Measurements from ENCODE around the gene CAD.

DNA sequence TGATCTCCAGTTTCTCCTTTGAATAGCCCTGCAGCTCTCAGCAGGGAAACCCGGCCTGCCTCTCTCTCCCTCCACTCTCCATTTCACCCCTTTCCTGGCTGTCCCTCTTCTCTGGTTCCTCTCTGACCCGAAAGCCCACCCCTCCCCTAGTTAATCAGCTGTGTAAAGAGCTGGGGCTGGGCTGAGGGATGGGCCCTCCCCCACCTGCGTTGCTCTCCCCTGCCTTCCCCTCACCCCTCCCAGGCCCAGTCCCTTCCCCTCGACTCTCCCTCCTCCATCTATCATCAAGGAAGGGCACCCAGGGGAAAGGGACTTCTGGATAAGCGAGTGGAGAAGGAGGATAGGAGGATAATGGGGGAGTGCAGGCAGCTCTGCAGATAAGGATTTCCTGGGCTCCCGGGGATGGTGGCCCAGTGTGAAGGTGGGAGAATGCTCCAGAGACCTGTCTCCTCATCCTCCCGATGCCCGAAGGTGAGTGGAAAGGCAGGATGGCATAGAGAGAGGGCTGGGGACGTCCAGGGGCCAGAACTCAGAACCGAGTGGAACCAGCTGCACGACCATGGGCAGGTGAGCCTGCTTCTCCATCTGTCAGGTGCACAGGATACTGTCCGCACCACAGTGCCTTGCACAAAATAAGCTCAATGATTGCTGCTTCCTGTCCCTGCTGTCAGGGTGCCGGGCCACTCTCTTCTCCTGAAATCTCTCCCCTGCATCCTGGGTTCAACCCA lies 33.6 kb downstream of the CAD start:
- no peak for TF ChIP-seq EZH2phosphoT487 (IDR thresholded peaks at IDR 0.05; ENCODE audit: borderline replicate concordance, low read depth, low read length)
- TF ChIP-seq, protein P1, sequence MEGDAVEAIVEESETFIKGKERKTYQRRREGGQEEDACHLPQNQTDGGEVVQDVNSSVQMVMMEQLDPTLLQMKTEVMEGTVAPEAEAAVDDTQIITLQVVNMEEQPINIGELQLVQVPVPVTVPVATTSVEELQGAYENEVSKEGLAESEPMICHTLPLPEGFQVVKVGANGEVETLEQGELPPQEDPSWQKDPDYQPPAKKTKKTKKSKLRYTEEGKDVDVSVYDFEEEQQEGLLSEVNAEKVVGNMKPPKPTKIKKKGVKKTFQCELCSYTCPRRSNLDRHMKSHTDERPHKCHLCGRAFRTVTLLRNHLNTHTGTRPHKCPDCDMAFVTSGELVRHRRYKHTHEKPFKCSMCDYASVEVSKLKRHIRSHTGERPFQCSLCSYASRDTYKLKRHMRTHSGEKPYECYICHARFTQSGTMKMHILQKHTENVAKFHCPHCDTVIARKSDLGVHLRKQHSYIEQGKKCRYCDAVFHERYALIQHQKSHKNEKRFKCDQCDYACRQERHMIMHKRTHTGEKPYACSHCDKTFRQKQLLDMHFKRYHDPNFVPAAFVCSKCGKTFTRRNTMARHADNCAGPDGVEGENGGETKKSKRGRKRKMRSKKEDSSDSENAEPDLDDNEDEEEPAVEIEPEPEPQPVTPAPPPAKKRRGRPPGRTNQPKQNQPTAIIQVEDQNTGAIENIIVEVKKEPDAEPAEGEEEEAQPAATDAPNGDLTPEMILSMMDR (conservative IDR thresholded peaks at IDR 0.05; ENCODE audit: low read length): no peak

Measured in OCI-LY7 (cell line).